ENCODE measurements around the gene MON1B.
"Not testable (repeated sequence)": the region's sequence is repeated elsewhere in the genome, so short reads cannot be mapped to it uniquely, and the experiment has no call there.

The MON1B gene

DNA sequence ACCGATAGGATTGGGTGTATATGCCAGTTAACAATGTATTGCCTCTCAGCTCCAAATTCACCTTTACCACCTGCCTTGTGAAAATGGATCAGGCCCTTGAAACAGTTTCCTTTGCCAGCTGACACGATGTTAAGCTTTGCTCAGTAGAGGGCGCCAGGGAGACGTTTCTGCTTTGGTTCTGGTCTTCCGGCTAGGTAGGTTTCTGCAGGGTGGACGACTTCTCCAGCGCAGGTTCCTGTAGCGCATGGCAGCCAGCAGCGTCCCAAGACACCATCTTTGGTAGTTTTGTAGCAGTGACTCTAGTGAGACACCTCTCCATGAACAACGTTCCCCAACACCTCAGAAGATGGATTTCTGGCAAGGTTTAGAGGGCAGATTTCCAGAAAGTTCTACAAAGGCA is 32.2 kb downstream of the MON1B start:
- Histone ChIP-seq H3K27ac (ENCODE audit: low read depth, low read length) (no peak overlapping the region), H3K27me3 (ENCODE audit: insufficient read depth, low read length) (no peaks in the 10 kb centered on the region), H3K4me1 (ENCODE audit: insufficient read depth, low read length) (peaks cover 4% of the 10 kb centered on the region; the same call in 1 of the 2 replicates), H3K9ac (ENCODE audit: low read depth, low read length) (no peak overlapping the region), H3K36me3 (ENCODE audit: insufficient read depth, low read length) (no peaks in the 10 kb centered on the region), H3K4me3 (ENCODE audit: low read length) (no peak overlapping the region), H3K9me3 (ENCODE audit: insufficient read depth, low read depth, low read length) (no peaks in the 10 kb centered on the region)
- WGBS = 66% methylated on average over 10 of the region's 10 CpGs

DNA sequence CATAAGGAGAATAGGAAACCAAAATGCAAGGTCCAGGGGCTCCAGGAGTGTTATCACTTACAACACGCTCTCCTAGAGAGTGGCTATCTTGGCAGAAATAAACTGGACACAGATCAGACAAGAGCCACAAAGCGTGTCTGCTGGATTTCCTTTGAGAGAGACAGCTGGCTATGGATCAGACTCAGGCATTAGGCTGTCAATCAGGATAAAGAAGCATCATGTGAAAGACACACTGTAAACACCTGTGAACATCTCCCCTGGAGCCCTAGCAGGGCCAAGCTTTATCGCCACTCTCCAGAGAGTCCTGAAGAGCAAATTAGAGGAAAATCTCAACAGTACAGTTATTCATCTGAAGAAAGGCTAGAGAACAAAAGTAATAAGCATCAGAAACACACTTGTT is 34.2 kb downstream of the MON1B start:
- H3K4me1 ChIP-seq (ENCODE audit: insufficient read depth, low read length) = peaks cover 3% of the 10 kb centered on the region; the same call in 1 of the 2 replicates
- WGBS = 95% methylated on average over 3 of the region's 3 CpGs
- H3K36me3 ChIP-seq (ENCODE audit: insufficient read depth, low read length) = no peaks in the 10 kb centered on the region
- no peak overlapping the region for H3K9ac ChIP-seq (ENCODE audit: low read depth, low read length)
- no peak overlapping the region for H3K27ac ChIP-seq (ENCODE audit: low read depth, low read length)
- no peaks in the 10 kb centered on the region for H3K27me3 ChIP-seq (ENCODE audit: insufficient read depth, low read length)
- no peaks in the 10 kb centered on the region for H3K9me3 ChIP-seq (ENCODE audit: insufficient read depth, low read depth, low read length)
- H3K4me3 ChIP-seq (ENCODE audit: low read length) = no peak overlapping the region

- no peaks in the 10 kb centered on the region for H3K4me1 ChIP-seq (ENCODE audit: insufficient read depth, low read length)
- no peak overlapping the region for H3K9ac ChIP-seq (ENCODE audit: low read depth, low read length)
- no peak overlapping the region for H3K27ac ChIP-seq (ENCODE audit: low read depth, low read length)
- no peaks in the 10 kb centered on the region for H3K27me3 ChIP-seq (ENCODE audit: insufficient read depth, low read length)
- no peaks in the 10 kb centered on the region for H3K9me3 ChIP-seq (ENCODE audit: insufficient read depth, low read depth, low read length)
- H3K4me3 ChIP-seq (ENCODE audit: low read length) = no peak overlapping the region
- no peaks in the 10 kb centered on the region for H3K36me3 ChIP-seq (ENCODE audit: insufficient read depth, low read length)
- WGBS = 94% methylated on average over 5 of the region's 5 CpGs
Observed at GRCh38 chr16:77227745-77228144, 36.8 kb downstream of the MON1B start.

- 95% methylated on average over 2 of the region's 3 CpGs for WGBS
- no peak overlapping the region for H3K9ac ChIP-seq (ENCODE audit: low read depth, low read length)
- H3K27ac ChIP-seq (ENCODE audit: low read depth, low read length) = no peak overlapping the region
- H3K36me3 ChIP-seq (ENCODE audit: insufficient read depth, low read length) = no peaks in the 10 kb centered on the region
- H3K27me3 ChIP-seq (ENCODE audit: insufficient read depth, low read length) = no peaks in the 10 kb centered on the region
- H3K4me1 ChIP-seq (ENCODE audit: insufficient read depth, low read length) = peaks cover 2% of the 10 kb centered on the region; the same call in 1 of the 2 replicates
- no peak overlapping the region for H3K4me3 ChIP-seq (ENCODE audit: low read length)
- H3K9me3 ChIP-seq (ENCODE audit: insufficient read depth, low read depth, low read length) = no peaks in the 10 kb centered on the region
Observed at GRCh38 chr16:77231047-77231446, 40.1 kb downstream of the MON1B start.

GRCh38 chr16:77233799-77234519 is 43.0 kb downstream of the MON1B start:
- H3K27me3 ChIP-seq (ENCODE audit: insufficient read depth, low read length) = peaks cover 5% of the 10 kb centered on the region; the same call in 1 of the 2 replicates
- H3K9ac ChIP-seq (ENCODE audit: low read depth, low read length) = no peak overlapping the region
- no peak overlapping the region for H3K4me3 ChIP-seq (ENCODE audit: low read length)
- WGBS = 87% methylated on average over 9 of the region's 9 CpGs
- no peaks in the 10 kb centered on the region for H3K36me3 ChIP-seq (ENCODE audit: insufficient read depth, low read length)
- H3K27ac ChIP-seq (ENCODE audit: low read depth, low read length) = no peak overlapping the region
- no peaks in the 10 kb centered on the region for H3K9me3 ChIP-seq (ENCODE audit: insufficient read depth, low read depth, low read length)
- H3K4me1 ChIP-seq (ENCODE audit: insufficient read depth, low read length) = peaks cover 19% of the 10 kb centered on the region

- H3K4me3 ChIP-seq (ENCODE audit: low read length) = no peak overlapping the region
- 60% methylated on average over 9 of the region's 11 CpGs for WGBS
- H3K9ac ChIP-seq (ENCODE audit: low read depth, low read length) = no peak overlapping the region
- peaks cover 25% of the 10 kb centered on the region for H3K4me1 ChIP-seq (ENCODE audit: insufficient read depth, low read length)
- peaks cover 5% of the 10 kb centered on the region; the same call in 1 of the 2 replicates for H3K27me3 ChIP-seq (ENCODE audit: insufficient read depth, low read length)
- no peak overlapping the region for H3K27ac ChIP-seq (ENCODE audit: low read depth, low read length)
- H3K36me3 ChIP-seq (ENCODE audit: insufficient read depth, low read length) = no peaks in the 10 kb centered on the region
- H3K9me3 ChIP-seq (ENCODE audit: insufficient read depth, low read depth, low read length) = no peaks in the 10 kb centered on the region
Observed at GRCh38 chr16:77234611-77235010, 43.6 kb downstream of the MON1B start.

GRCh38 chr16:77236063-77236511 is 45.1 kb downstream of the MON1B start:
- 5% methylated on average over 21 of the region's 21 CpGs for WGBS

DNA sequence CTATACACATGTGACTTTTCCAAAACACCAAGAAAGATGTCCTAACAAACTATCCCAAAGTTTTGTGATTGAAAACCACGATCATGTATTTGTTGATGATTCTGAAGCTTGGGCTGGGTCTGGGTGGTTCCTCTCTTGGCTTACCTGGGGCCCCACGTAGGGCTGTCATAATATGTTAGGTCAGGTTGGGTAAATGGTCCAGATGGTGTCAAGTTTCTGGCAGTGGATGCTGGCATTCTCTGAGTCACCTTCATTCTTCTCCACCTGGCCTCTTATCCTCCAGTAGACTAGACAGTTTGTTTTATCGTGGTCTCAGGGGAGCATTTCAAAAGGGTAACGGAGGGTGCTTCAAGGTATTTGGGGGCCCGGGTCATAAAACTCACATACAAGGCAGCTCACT is 47.6 kb downstream of the MON1B start:
- Histone ChIP-seq H3K9me3 (ENCODE audit: insufficient read depth, low read depth, low read length) (no peaks in the 10 kb centered on the region), H3K9ac (ENCODE audit: low read depth, low read length) (no peak overlapping the region), H3K4me1 (ENCODE audit: insufficient read depth, low read length) (peaks cover 25% of the 10 kb centered on the region), H3K27me3 (ENCODE audit: insufficient read depth, low read length) (peaks cover 5% of the 10 kb centered on the region; the same call in 1 of the 2 replicates), H3K4me3 (ENCODE audit: low read length) (no peak overlapping the region), H3K27ac (ENCODE audit: low read depth, low read length) (no peak overlapping the region), H3K36me3 (ENCODE audit: insufficient read depth, low read length) (no peaks in the 10 kb centered on the region)
- WGBS = 92% methylated on average over 5 of the region's 5 CpGs

More at GRCh38 chr16:77236063-77236511, 45.1 kb downstream of the MON1B start:
- no peaks in the 10 kb centered on the region for H3K9me3 ChIP-seq (ENCODE audit: insufficient read depth, low read depth, low read length)
- peaks cover 25% of the 10 kb centered on the region for H3K4me1 ChIP-seq (ENCODE audit: insufficient read depth, low read length)
- no peaks in the 10 kb centered on the region for H3K36me3 ChIP-seq (ENCODE audit: insufficient read depth, low read length)
- no peak overlapping the region for H3K27ac ChIP-seq (ENCODE audit: low read depth, low read length)
- H3K9ac ChIP-seq (ENCODE audit: low read depth, low read length) = no peak overlapping the region
- peaks cover 5% of the 10 kb centered on the region; the same call in 1 of the 2 replicates for H3K27me3 ChIP-seq (ENCODE audit: insufficient read depth, low read length)
- H3K4me3 ChIP-seq (ENCODE audit: low read length) = no peak overlapping the region

GRCh38 chr16:77242471-77242870 is 51.5 kb downstream of the MON1B start:
- H3K27ac ChIP-seq (ENCODE audit: low read depth, low read length); H3K9me3 ChIP-seq (ENCODE audit: insufficient read depth, low read depth, low read length); H3K9ac ChIP-seq (ENCODE audit: low read depth, low read length); H3K36me3 ChIP-seq (ENCODE audit: insufficient read depth, low read length); H3K4me3 ChIP-seq (ENCODE audit: low read length); H3K27me3 ChIP-seq (ENCODE audit: insufficient read depth, low read length): not testable (repeated sequence)
- peaks cover 19% of the 10 kb centered on the region for H3K4me1 ChIP-seq (ENCODE audit: insufficient read depth, low read length)
- WGBS = 96% methylated on average over 5 of the region's 5 CpGs

- Histone ChIP-seq H3K27me3 (ENCODE audit: insufficient read depth, low read length) (no peaks in the 10 kb centered on the region), H3K9ac (ENCODE audit: low read depth, low read length) (no peak overlapping the region), H3K36me3 (ENCODE audit: insufficient read depth, low read length) (no peaks in the 10 kb centered on the region), H3K27ac (ENCODE audit: low read depth, low read length) (no peak overlapping the region), H3K4me1 (ENCODE audit: insufficient read depth, low read length) (no peaks in the 10 kb centered on the region), H3K4me3 (ENCODE audit: low read length) (no peak overlapping the region), H3K9me3 (ENCODE audit: insufficient read depth, low read depth, low read length) (no peaks in the 10 kb centered on the region)
- 95% methylated on average over 2 of the region's 2 CpGs for WGBS
Observed at GRCh38 chr16:77246150-77246549, 55.2 kb downstream of the MON1B start.

DNA sequence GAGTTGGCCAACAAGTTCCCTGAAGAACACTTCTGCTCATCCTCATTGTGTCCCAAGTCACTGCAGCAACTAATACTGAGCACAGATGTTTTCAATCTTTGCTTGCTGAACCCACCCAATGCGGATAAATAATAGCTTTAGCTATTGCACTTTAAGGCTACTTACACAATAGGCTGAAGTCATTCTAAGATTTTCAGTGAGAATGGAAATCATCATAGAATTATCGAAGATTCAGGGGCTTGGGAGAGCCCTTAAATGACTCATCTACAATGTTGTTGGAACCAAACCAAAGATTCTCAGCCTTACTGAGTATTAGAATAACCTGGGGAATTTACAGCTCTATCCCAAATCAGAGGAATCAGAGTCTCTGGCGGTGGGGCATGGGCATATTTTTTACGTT is 59.4 kb downstream of the MON1B start:
- H3K9me3 ChIP-seq (ENCODE audit: insufficient read depth, low read depth, low read length) = no peaks in the 10 kb centered on the region
- H3K27me3 ChIP-seq (ENCODE audit: insufficient read depth, low read length) = no peaks in the 10 kb centered on the region
- H3K9ac ChIP-seq (ENCODE audit: low read depth, low read length) = no peak overlapping the region
- 89% methylated on average over 4 of the region's 4 CpGs for WGBS
- H3K4me1 ChIP-seq (ENCODE audit: insufficient read depth, low read length) = no peaks in the 10 kb centered on the region
- H3K4me3 ChIP-seq (ENCODE audit: low read length) = no peak overlapping the region
- no peaks in the 10 kb centered on the region for H3K36me3 ChIP-seq (ENCODE audit: insufficient read depth, low read length)
- no peak overlapping the region for H3K27ac ChIP-seq (ENCODE audit: low read depth, low read length)

Data from HUES64 (cell line).